ENCODE results near the gene GAL3ST2. TPM values are rescaled to one million over a fixed set of nuclear protein-coding genes. Genes with fewer than 3 reads are reported as not detected.

Gene GAL3ST2
- total and polyA plus RNA-seq, 12 donors: 0.16 to 1.8 (median 0.61) TPM; not detected in 4

- Histone ChIP-seq H3K4me3 (no peak overlapping the region), H3K27ac (no peak overlapping the region), H3K27me3 (peaks cover 19% of the 10 kb centered on the region), H3K4me1 (replicated peaks in 1 of 2) (peaks cover 19 to 21% of the 10 kb centered on the region in 2 donors), H3K9me3 (replicated peaks in 1 of 3) (no peaks in the 10 kb centered on the region), H3K36me3 (replicated peaks in 1 of 2) (no peaks in the 10 kb centered on the region)
- DNase-seq: peak in 1 of 7 donors; percentile 10
- WGBS, 4 donors: 73 to 98% (median 86%) methylated on average over 23 to 44 of the region's 44 CpGs
- intact Hi-C loops (cut with DNase I): no loop called here
- TF ChIP-seq POLR2A (IDR thresholded peaks at IDR 0.05) (no peak), CTCF (IDR thresholded peaks at IDR 0.05) (no peak)
Measured at GRCh38 chr2:241801611-241802420, 25.2 kb downstream of the GAL3ST2 start.

GRCh38 chr2:241802421-241803318, 26.0 kb downstream of the GAL3ST2 start:
- DNase-seq: peak in 5 of 7 donors; percentile 39 to 54 (median 40)
- 49 to 85% (median 58%) methylated on average over 8 to 32 of the region's 32 CpGs for WGBS, 4 donors
- no peaks in the 10 kb centered on the region for H3K9me3 ChIP-seq (replicated peaks in 1 of 3)
- H3K4me3 ChIP-seq: peak overlapping the region in 1 of 4 donors; percentile 51
- intact Hi-C loops (cut with DNase I): no loop called here
- peak overlapping the region in 1 of 5 donors; percentile 45 for H3K27ac ChIP-seq
- H3K36me3 ChIP-seq (replicated peaks in 1 of 2): no peaks in the 10 kb centered on the region
- H3K27me3 ChIP-seq: peaks cover 19% of the 10 kb centered on the region
- TF ChIP-seq POLR2A (IDR thresholded peaks at IDR 0.05): no peak
- TF ChIP-seq CTCF (IDR thresholded peaks at IDR 0.05): no peak
- H3K4me1 ChIP-seq (replicated peaks in 1 of 2): peaks cover 19 to 21% of the 10 kb centered on the region in 2 donors

- 0 to 4% (median 3%) methylated on average over 7 to 109 of the region's 109 CpGs; no CpG with 5 or more reads in 1 of the 4 donors for WGBS, 4 donors
- DNase-seq: peak; percentile 35 to 76 (median 68)
Measured at GRCh38 chr2:241803387-241804325, 27.0 kb downstream of the GAL3ST2 start.

More at GRCh38 chr2:241803387-241804325, 27.0 kb downstream of the GAL3ST2 start:
- H3K36me3 ChIP-seq (replicated peaks in 1 of 2): no peaks in the 10 kb centered on the region
- H3K4me1 ChIP-seq (replicated peaks in 1 of 2): peaks cover 19 to 21% of the 10 kb centered on the region in 2 donors
- H3K9me3 ChIP-seq (replicated peaks in 1 of 3): no peaks in the 10 kb centered on the region
- H3K4me3 ChIP-seq: peak overlapping the region in 2 of 4 donors; percentile 17 to 51
- peak in 1 of 2 donors; percentile 21 for TF ChIP-seq POLR2A (IDR thresholded peaks at IDR 0.05)
- TF ChIP-seq CTCF (IDR thresholded peaks at IDR 0.05): no peak
- peak overlapping the region in 1 of 5 donors; percentile 45 for H3K27ac ChIP-seq
- intact Hi-C loops (cut with DNase I): no loop called here
- H3K27me3 ChIP-seq: peaks cover 19% of the 10 kb centered on the region

Data from adrenal gland (tissue), 12 donors.